ENCODE measurements around the gene UBE3C.

- no peak for TF ChIP-seq CTCF (IDR thresholded peaks at IDR 0.05 in 8 of 11, conservative IDR thresholded peaks at IDR 0.05 in 3 of 11)
- TF ChIP-seq POLR2AphosphoS5 (IDR thresholded peaks at IDR 0.05): no peak
Measured at GRCh38 chr7:157117796-157118195, 20.9 kb upstream of the UBE3C start.

Data from spleen (tissue), 7 donors.